NCI-H1694 (cell line): ENCODE data around the gene SLC35F1.
"Not testable (repeated sequence)": the region's sequence is repeated elsewhere in the genome, so short reads cannot be mapped to it uniquely, and the experiment has no call there.

ENCODE experiments used
- DNase-seq: peaks from one replicate; lab custom pipeline; 2025; lab: John Stamatoyannopoulos, UW

Gene SLC35F1

DNA sequence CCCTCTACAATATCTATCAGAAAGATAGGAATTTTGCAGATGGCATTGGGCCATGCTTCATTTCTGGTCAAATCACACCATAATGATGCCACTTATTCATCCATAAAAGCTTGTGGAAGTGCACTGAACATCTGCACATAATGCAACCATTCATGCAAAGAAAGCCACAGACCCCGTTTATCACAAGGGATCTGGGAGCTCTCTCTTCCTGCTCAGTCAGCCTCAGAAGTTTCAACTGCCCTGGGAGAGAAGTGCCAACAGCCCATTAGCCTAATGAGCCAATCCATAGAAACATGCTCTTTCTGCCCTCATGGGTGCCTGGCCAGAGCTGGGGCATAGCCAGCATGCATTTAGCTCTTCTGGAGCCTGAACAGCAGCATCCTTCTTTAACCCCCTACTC lies 85.8 kb downstream of the SLC35F1 start:
- DNase-seq = no peak

DNA sequence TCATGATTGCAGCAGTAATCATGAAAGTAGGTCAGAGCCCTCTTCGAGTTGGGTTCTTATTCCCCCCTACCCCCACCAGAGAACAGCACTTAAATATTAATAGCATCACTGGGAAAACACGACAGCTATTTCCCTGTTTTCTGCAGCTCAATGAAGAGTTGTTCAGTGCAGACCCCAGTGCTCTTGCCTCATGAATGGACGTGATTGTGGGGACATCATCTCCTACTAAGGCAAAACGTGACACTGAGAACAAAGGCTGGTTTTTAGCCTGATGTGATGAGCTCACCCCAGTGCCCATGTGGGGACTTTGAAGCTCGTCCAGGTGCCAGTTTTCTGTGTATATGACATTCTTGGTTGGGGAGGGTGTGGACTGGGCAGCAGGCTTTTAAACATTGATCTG lies 105.9 kb downstream of the SLC35F1 start:
- no peak for DNase-seq

DNA sequence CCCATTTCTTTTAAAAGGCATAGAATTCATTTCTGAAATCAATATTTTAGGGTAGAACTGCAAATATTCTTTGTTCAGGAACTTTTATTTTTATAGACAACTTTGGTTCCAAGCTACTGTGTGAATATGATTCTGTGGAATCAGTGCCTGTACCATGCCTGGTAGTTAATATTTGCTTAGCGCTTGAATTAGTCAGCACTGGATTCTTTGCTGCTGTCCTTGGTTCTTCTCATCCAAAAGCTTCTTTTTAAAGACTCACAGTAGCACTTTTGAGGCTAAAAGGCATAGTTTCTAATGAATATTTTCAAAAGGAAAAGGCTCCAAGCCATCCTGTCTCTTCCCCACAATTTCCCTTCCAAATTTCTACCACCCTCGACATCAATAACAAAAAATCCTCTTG lies 109.5 kb downstream of the SLC35F1 start:
- DNase-seq = no peak

DNA sequence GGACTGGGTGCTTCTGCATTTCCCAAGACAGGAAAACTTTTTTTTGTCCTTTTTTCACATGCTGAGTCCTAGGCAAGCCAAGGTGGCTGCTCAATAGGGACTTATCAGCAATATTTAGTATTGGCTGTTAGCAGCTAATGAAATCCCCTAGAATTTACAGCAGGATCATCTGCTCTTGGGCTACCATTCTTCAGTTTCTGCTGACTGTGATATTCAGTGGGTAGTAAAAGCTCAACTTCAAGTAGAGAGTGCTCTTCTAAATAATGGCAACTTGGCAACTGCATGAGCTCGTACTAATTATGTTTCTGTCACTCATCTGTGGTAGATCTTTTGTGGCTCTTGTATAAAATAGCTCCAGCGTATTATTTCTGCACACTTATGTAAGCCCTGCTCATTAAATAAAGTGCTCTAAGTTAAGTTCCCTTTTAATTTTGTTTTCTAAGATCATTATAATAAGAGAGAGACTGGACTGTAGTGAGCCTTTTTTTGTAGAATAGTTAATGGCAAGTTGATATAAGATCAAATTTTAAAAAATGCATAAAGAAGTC lies 110.3 kb downstream of the SLC35F1 start:
- DNase-seq = no peak

DNA sequence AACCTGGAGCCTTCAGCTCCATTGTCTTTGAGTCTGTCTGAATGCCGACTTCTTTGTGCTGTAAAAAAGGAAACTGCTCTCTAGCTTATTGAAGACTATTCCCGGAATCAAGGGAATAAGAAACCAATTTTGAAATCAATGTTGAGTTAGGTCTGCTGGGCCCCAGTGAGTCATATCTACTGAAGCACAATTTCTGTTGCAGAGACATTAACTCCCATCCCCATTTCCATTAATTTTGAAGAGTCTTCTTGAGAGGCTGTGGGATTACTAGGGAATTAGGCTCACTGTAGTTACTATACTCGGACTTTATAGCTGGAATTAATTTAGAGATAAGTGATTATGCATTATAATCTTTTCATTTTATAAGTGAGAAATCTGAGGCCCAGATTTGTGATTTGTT lies 116.7 kb downstream of the SLC35F1 start:
- no peak for DNase-seq

DNA sequence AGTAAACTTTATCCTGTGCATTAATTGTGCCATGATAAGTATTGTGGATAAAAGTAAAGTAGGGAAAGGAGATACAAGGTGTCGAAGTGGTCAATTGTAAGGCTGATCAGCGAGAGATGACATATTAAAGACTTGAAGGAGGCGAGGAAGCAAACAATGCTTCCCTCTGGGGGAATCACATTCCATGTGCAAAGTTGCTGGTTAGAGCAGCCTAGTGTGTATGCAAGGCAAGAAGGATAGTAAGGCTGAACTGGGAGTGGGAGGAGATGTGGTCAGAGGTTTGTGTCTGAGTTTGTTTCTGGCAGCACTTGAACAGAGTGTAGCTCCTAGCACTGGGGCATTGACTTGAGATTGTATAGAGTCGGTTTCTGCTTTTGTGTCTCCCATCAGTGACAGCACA lies 122.9 kb downstream of the SLC35F1 start:
- no peak for DNase-seq

DNA sequence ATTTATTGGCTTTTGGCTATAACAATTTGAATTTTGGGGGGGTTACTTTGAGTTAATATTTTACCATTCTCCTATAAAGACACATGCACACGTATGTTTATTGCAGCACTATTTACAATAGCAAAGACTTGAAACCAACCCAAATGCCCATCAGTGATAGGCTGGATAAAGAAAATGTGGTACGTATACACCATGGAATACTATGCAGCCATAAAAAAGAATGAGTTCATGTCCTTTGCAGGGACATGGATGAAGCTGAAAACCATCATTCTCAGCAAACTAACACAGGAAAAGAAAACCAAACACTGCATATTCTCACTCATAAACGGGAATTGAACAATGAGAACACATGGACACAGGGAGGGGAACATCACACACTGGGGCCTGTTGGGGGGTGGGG lies 130.4 kb downstream of the SLC35F1 start:
- DNase-seq = not testable (repeated sequence)

DNA sequence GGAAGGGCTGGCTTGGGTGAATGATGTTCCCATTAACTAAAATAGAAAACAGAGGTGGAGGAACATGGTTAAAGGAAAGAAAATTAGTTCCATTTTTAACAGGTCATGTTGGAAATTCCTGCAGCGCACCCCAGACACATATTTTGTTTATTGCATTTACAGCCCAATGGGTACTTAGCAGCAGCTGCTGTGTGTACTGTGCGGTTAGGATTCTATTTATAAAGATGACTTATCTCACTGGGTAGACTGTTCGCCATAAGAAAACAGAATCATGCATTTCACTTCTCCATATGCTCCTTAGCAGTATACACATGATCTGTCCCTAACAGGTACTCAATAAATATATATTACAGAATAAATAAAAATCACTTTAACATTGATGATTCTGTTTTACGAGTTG lies 135.8 kb downstream of the SLC35F1 start:
- DNase-seq = no peak

DNA sequence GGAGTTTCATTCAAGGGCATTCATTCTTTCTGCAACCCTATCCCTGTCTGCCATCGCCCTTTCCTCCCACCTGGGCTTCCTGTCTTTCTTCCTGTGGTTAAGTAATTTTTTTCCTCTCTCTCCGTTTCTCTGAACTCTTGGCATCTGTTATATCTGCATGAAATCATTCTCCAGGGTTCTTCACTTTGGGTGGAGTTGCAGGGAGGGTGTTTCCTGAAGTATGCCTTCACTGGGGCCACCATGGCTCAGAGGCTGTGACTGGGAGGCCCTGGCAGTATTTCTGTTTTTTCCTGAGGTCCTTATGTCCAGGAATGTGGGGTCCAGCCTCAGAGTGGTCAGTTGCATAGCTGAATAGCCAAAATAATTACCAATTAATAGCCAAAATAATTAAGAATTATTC lies 137.2 kb downstream of the SLC35F1 start:
- no peak for DNase-seq

DNA sequence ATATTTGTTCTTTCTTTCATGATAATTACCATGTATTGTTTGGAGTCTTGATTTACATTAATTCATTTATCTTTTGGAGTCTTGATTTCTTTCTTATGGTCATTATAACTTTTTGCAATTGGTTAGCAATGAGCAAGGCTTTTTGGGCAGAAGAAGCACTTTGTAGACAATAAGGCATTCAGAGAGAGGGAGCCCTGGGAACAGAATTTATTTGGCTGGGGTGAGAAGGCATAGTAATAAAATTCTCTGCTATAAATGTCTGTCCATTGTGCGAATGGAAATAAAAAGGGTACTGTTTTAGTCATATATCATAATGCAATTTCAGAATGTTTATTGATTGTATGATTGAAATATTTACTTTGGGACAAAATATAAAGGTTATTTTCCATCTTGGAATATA lies 147.0 kb downstream of the SLC35F1 start:
- DNase-seq = no peak

DNA sequence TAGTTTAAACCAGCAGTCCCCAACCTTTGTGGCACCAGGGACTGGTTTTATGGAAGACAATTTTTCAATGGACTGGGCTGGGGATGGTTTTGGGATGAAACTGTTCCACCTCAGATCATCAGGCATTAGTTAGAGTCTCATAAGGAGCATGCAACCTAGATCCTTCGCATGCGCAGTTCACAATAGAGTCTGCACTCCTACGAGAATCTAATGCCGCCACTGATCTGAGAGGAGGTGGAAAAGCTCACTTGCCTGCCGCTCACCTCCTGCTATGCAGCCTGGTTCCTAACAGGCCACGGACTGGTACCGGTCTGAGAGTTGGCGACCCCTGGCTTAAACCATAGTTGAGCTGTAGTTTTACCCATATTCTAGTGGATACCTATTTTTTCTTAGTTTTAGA lies 154.6 kb downstream of the SLC35F1 start:
- DNase-seq = no peak

DNA sequence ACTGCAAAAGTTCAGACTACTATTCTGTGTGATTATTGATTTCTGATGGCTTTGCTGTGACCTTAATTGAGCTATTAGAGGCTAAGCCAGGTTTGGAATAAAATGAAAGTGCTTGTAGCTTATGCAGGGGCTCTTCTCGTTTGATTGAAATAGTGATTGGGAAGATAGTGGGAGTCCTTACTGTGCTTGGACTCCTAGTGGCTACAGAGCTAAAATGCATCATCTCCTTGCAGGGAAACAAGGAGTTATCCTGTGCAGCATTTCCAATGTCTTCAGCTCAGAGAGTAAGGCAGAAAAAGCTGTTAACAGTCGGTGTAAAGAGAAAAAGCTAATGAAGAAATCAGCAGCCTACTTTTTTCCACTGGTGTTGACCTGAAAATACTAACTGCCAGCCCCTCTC lies 173.5 kb downstream of the SLC35F1 start:
- no peak for DNase-seq

DNA sequence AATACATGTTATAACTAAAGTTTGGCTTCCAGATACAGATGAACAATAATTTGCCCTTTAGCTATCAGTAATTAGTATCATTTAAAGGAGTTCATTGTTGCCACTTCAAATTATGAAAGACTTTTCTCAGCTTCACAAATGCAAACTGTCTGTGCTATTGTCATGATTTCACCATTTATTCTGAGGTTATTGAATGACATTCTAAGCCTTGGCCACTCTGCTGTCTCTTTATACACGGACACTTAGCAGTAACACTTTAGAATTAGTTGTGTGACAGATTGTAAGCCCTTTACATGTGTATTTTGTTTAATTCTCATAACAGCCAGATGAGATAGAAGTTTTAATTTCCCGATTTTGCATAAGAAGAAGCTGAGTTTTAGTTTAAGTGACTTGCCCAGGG lies 176.6 kb downstream of the SLC35F1 start:
- DNase-seq = no peak

DNA sequence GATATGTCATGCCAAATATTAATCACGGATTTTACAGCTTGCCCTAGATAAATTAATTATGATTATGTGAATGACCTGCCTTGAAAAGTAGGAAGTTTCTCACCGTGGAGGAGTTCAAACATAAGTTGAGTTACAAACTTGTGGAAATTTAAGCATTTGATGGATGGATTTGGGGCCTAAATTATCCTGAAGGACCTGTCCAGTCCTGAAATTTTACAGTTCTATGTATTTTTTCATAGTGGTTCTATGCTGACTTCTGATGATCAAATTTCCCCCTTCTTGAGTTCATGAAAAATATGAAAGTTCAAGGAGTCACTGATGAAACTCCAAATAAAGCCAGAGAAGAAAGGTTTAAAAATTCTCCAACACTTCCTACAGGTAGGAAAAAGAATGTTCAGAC lies 178.6 kb downstream of the SLC35F1 start:
- DNase-seq = no peak

DNA sequence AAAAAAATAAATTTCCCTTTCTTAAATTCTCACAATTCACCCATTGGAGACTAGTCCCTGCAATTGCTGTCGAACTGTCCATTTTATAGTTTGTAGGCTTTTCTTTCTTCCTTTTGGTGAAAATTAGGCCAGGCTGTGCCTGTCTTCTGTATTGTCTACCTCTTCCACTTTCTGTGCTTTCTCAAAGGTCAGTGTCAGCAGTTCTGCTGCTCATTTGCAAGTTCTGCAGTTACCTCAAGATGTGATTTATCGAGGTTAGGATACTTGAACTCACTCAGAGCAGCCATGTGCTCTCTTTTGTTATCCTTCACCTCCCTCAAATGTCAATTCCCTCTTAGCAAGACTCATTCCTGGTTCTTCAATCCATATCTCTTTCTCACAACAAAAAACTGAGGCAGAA lies 179.1 kb downstream of the SLC35F1 start:
- no peak for DNase-seq

DNA sequence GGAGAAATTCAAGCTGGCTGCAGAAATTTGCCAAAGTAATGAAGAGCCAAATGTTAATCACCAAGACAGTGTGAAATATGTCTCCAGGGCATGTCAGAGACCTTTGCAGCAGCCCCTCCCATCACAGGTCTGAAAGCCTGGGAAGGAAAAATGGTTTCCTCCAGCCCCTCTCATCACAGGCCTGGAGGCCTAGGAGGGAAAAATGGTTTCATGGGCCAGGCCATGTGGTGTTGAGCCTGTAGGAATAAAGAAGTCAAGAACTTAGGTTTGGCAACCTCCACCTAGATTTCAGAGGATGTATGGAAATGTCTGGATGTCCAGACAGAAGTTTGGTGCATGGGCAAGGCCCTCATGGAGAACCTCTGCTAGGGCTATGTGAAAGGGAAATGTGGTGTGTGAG lies 185.0 kb downstream of the SLC35F1 start:
- no peak for DNase-seq

DNA sequence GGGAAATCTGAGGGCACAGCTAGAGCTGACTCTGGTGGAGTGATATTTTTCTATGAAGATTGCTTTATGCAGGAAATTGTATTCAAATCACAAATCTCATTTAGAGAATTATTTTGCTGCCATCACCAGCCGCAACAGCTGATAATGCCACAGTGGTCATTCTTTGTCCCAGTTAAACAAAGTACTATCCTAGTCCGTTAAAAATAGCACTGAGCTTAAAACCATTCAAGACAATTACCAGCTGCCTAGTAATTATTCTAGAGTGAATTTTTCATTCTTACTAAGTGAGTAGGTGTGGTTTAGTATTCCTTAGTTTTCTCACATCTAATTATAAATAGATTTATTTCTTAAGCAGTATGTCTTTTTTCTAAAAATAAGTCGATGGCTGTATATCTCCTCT lies 190.5 kb downstream of the SLC35F1 start:
- no peak for DNase-seq

DNA sequence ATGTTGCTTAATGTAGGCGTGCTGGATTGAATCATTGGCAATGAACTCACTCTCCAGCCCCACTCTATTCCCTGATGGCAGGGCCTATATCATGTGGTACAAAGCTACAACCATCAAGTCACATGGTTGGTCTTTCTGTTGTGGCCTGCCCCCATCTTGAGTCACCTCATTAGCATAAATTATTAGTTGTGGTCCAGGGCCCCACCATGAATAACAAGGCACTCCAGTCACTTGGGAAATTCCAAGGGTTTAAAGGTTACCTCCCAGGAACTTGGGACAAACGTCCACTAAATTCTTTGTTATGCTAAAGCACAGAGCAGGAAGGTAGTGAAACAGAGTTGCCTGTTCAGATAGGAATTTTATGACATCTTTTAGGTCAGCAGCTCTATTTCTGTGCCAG lies 193.7 kb downstream of the SLC35F1 start:
- no peak for DNase-seq

DNA sequence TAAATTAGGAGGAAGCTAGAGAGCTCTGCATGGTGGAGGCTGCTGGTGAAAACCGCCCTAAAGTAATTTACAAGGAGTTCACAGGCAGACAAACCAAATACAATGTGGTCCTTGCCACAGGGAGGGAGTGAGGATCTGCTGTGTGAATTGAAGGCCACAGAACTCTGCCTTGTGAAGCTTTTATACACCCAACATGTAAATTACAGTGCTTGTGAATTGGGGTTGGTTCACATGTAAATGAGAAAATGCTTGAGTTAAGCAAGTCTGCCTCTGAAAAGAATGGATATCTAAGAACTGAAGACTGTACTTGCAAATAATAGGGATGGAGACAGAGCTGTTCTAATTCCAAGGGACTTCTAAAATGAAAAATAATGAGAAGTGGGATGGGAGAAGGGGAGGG lies 194.2 kb downstream of the SLC35F1 start:
- no peak for DNase-seq

DNA sequence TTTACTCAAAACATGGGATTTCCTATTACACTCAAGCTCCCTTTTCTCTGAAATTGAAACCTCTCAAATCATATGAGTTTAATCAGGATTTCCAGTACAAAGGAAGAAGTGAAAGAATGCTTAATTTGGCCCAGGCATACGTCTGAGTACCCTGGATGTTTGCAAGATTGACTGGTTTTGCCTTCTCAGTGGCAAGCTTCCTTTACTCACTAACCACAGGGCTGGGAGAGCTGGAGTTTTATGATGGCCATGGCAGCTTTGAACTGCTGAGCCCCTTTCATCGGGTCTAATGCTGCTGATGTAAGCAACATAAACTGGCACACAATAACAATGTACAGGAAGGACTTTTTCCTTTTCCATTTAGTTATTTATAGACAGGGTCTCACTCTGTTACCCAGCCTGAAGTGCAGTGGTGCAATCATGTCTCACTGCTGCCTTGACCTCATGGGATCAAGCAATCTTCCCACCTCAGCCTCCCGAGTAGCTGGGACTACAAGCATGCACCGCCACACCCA lies 194.8 kb downstream of the SLC35F1 start:
- no peak for DNase-seq

DNA sequence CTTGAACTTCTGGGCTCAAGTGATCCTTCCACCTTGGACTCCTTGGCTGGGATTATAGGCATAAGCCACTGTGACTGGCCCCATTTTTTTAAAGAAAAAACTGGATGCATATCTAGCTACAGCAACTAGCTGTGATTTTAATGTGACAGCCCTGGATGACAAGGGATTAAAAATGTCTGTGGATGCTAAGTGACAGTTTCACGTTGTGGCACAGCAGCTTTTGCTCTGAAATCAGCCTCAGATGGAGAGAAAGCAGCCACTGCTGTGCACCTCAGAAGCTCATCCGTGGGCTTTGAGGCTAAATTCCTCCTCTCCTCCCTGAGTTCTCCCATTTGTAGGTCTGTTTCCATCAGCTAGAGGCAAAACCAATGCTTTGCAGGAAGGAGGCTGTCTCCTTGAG lies 195.3 kb downstream of the SLC35F1 start:
- no peak for DNase-seq

DNA sequence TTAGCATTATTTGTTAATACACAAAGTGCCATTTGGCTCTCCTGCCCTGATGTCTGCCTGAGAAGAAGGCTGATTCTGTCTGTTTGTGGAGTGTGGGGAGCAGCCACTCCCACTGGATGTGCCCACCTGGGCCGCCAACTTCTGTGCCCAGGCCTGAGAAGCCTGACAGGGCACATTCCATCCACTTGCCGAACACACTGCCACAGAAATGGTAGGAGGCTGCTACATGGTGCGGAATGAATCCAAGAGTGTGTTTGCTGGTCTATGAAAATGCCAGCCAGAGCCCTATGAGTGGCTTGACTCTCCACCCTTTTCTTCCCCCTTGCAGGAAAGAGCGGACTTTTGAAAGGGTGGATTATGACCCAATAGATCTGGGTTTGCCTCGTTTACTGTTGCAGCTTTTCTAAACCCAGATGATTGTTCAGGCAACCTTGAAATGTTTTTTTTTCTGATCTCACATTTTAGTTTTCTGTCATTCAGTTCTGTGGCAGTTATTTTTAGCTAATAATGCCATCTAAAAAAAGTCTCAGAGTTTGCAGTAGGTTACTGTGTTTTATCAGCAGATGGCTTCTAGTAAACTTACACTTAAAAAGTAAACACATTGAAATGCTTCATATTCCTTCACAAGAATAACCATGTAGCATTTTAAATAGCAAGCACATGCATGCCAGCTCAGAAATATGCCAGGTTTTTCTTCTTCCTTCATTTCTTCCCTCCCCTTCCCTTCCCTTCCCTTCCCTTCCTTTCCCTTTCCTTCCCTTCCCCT lies 196.5 kb downstream of the SLC35F1 start:
- no peak for DNase-seq

DNA sequence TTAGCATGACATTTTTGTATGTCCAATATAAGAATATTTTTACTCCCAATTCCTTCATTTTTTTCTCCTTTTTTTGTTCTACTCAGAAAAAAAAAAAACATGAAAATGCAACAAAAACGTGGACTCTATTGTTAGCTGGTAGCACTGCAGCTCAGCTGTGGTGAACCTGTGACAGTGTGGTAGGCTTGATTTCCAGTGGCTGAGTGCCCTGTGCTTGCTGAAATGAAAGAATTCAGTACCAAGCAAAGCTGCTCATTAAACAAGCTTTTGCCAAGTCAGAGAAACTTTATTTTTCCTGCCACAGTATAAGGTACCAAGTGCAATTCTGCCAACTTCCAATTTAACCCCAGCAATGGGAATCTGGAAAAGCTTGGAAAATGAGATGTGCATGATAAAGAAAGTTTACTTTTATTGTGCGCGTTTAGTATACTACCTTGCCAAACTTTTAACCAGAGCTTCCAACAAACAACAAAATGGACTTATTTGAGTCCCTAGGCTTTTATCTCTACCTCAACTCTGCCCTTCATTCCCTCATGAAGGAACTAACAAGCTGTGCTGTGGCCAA lies 215.2 kb downstream of the SLC35F1 start:
- DNase-seq = no peak

DNA sequence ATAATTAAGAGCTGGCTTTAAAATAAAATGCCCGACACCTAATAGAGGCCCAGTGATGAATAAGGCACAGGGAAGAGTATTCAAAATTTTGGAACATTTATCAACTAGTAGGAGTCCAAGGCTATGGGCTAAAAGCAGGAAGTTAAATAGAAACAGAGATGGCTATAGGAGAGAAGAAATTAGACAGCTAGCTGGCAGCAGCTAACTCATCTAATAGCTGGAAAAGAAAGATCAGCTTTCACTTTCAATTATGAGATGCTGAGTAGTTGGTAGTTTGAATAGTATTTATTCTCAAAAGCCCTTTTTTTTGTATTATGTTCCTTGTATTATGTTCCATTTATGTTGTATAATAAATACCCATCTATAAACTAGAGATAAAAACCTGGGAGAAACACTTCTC lies 215.7 kb downstream of the SLC35F1 start:
- DNase-seq = no peak
